Karpas-422 (cell line): Measurements from ENCODE around the gene ZNF708. TPM values are rescaled to one million over a fixed set of nuclear protein-coding genes. Genes with fewer than 3 reads are reported as not detected.
"Not testable (repeated sequence)": the region's sequence is repeated elsewhere in the genome, so short reads cannot be mapped to it uniquely, and the experiment has no call there.

Experiments
- DNase-seq: peaks from one replicate; pipeline ENCODE4 v3.0.0-alpha.2; 2015
- H2AFZ ChIP-seq: fragments of 200-600 bp; sonication (generic); 2 replicates; pipeline ENCODE4 v1.6.1; 2014; ENCODE audit warnings: antibody characterized with exemption, low read length, mixed read lengths
- H3K27ac ChIP-seq: fragments of 200-600 bp; sonication (generic); 2 replicates; pipeline ENCODE4 v1.5.1; 2014; ENCODE audit warnings: mild to moderate bottlenecking, low read length, moderate library complexity
- H3K27me3 ChIP-seq: fragments of 200-600 bp; sonication (generic); 2 replicates; pipeline ENCODE4 v1.6.1; 2014; ENCODE audit warnings: low read length, mixed read lengths
- H3K36me3 ChIP-seq: fragments of 200-600 bp; sonication (generic); 2 replicates; pipeline ENCODE4 v1.6.1; 2014; ENCODE audit warnings: low read length, mixed read lengths; ENCODE audit not compliant: insufficient read depth
- H3K4me1 ChIP-seq: fragments of 200-600 bp; sonication (generic); 2 replicates; pipeline ENCODE4 v1.6.1; 2014; ENCODE audit warnings: mild to moderate bottlenecking, low read length, mixed read lengths
- H3K4me2 ChIP-seq: fragments of 200-600 bp; sonication (generic); 2 replicates; pipeline ENCODE4 v1.6.1; 2014; ENCODE audit warnings: low read length, low read depth, mild to moderate bottlenecking; ENCODE audit not compliant: poor library complexity, severe bottlenecking
- H3K4me3 ChIP-seq: fragments of 200-600 bp; sonication (generic); 2 replicates; pipeline ENCODE4 v1.5.1; 2014; ENCODE audit warnings: mild to moderate bottlenecking, antibody characterized with exemption, low read length, mixed read lengths
- H3K79me2 ChIP-seq: fragments of 200-600 bp; sonication (generic); 2 replicates; pipeline ENCODE4 v1.6.1; 2014; ENCODE audit warnings: mild to moderate bottlenecking, low read length, mixed read lengths
- H3K9ac ChIP-seq: fragments of 200-600 bp; sonication (generic); 2 replicates; pipeline ENCODE4 v1.6.0; 2014; ENCODE audit warnings: low read length
- H3K9me2 ChIP-seq: fragments of 200-600 bp; sonication (generic), shearing (Covaris generic); replicated peaks from 2 replicates; pipeline ENCODE4 v1.6.0; 2014; ENCODE audit warnings: mild to moderate bottlenecking, low read length, moderate library complexity; ENCODE audit not compliant: insufficient read depth
- H3K9me3 ChIP-seq: fragments of 300-700, 200-600 bp; sonication (generic); 2 replicates; pipeline ENCODE4 v1.6.1; 2014; ENCODE audit warnings: low read length, mixed read lengths
- H4K20me1 ChIP-seq: fragments of 200-600 bp; sonication (generic); 2 replicates; pipeline ENCODE4 v1.6.1; 2014; ENCODE audit warnings: mild to moderate bottlenecking, antibody characterized with exemption, low read length, low read depth; ENCODE audit not compliant: insufficient read depth
- total RNA-seq: library from RNA; depleted of rRNA; stranded (reverse); fragments of >200 nt; shearing (Covaris generic); gene quantifications from 2 replicates; pipeline ENCODE4 v1.2.3, GENCODE V29; 2014; ENCODE audit warnings: low replicate concordance; rRNA removed

ZNF708 gene
- 17.9 and 60.8 TPM in 2 replicates for total RNA-seq

- DNase-seq = peak; percentile 97
- peak within 1 kb of the TSS; percentile 71 for H3K4me2 ChIP-seq
- H3K9me2 ChIP-seq = no peaks in the 10 kb centered on the region
- peaks cover 11% of the 10 kb centered on the region for H3K9me3 ChIP-seq
- peaks cover 11% of the 10 kb centered on the region for H3K4me1 ChIP-seq
- peaks cover 37% of the 10 kb centered on the region for H3K36me3 ChIP-seq
- peak within 1 kb of the TSS; percentile 86; the same call in 1 of the 2 replicates for H2AFZ ChIP-seq
- peaks cover 50% of the 10 kb centered on the region for H3K79me2 ChIP-seq
- H3K9ac ChIP-seq = peak within 1 kb of the TSS; percentile 99
- H3K27me3 ChIP-seq = no peaks in the 10 kb centered on the region
- H3K27ac ChIP-seq = peak within 1 kb of the TSS; percentile 80
- H3K4me3 ChIP-seq = peak within 1 kb of the TSS; percentile 98
- H4K20me1 ChIP-seq = no peaks in the 10 kb centered on the region
Observed at GRCh38 chr19:21328885-21329605, at the start of gene ZNF708. Gene ZNF708 (minus strand): TSS chr19:21329410. CDS start chr19:21329212, 198 bp downstream.

- peaks cover 69% of the 10 kb centered on the region for H3K36me3 ChIP-seq
- DNase-seq = no peak
Observed at GRCh38 chr19:21362291-21362690, 33.1 kb upstream of the ZNF708 start.

GRCh38 chr19:21358768-21359451, 29.7 kb upstream of the ZNF708 start, which contains the start of gene ZNF738:
Gene ZNF738 (plus strand): TSS chr19:21359000. CDS start chr19:21359141, 141 bp downstream.
- H4K20me1 ChIP-seq = no peaks in the 10 kb centered on the region
- no peaks in the 10 kb centered on the region for H3K27me3 ChIP-seq
- H3K4me1 ChIP-seq = peaks cover 4% of the 10 kb centered on the region; the same call in 1 of the 2 replicates
- peaks cover 44% of the 10 kb centered on the region for H3K79me2 ChIP-seq
- H3K9me2 ChIP-seq = no peaks in the 10 kb centered on the region
- H2AFZ ChIP-seq = peak within 1 kb of the TSS; percentile 72; the same call in 1 of the 2 replicates
- H3K4me3 ChIP-seq = peak within 1 kb of the TSS; percentile 98
- peak within 1 kb of the TSS; percentile 98 for H3K9ac ChIP-seq
- H3K36me3 ChIP-seq = peaks cover 37% of the 10 kb centered on the region
- DNase-seq = peak; percentile 98
- peaks cover 9% of the 10 kb centered on the region for H3K9me3 ChIP-seq
- peak within 1 kb of the TSS; percentile 93 for H3K4me2 ChIP-seq
- peak within 1 kb of the TSS; percentile 75 for H3K27ac ChIP-seq

More at GRCh38 chr19:21362291-21362690, 33.1 kb upstream of the ZNF708 start:
- Histone ChIP-seq H3K9me3 (peaks cover 18% of the 10 kb centered on the region), H4K20me1 (no peaks in the 10 kb centered on the region), H3K9me2 (no peaks in the 10 kb centered on the region), H3K9ac (no peak overlapping the region), H2AFZ (no peak overlapping the region), H3K27ac (no peak overlapping the region), H3K79me2 (peaks cover 70% of the 10 kb centered on the region), H3K4me3 (no peak overlapping the region), H3K4me2 (no peak overlapping the region), H3K4me1 (peaks cover 4% of the 10 kb centered on the region; the same call in 1 of the 2 replicates), H3K27me3 (no peaks in the 10 kb centered on the region)

GRCh38 chr19:21352830-21353229, 23.6 kb upstream of the ZNF708 start:
- H3K79me2 ChIP-seq = no peaks in the 10 kb centered on the region
- no peaks in the 10 kb centered on the region; the same call in 1 of the 2 replicates for H3K36me3 ChIP-seq
- no peak overlapping the region for H3K9ac ChIP-seq
- H3K4me3 ChIP-seq = no peak overlapping the region
- H4K20me1 ChIP-seq = no peaks in the 10 kb centered on the region
- H3K27me3 ChIP-seq = no peaks in the 10 kb centered on the region
- no peak overlapping the region for H2AFZ ChIP-seq
- no peaks in the 10 kb centered on the region for H3K4me1 ChIP-seq
- no peak overlapping the region for H3K27ac ChIP-seq
- no peak for DNase-seq
- no peaks in the 10 kb centered on the region; the same call in 1 of the 2 replicates for H3K9me3 ChIP-seq
- H3K4me2 ChIP-seq = no peak overlapping the region
- no peaks in the 10 kb centered on the region for H3K9me2 ChIP-seq

GRCh38 chr19:21344841-21345240, 15.6 kb upstream of the ZNF708 start:
- not testable (repeated sequence) for H3K27me3 ChIP-seq, H3K4me3 ChIP-seq, H3K9ac ChIP-seq, DNase-seq, H2AFZ ChIP-seq, H3K9me3 ChIP-seq, H3K79me2 ChIP-seq, H3K9me2 ChIP-seq, H3K36me3 ChIP-seq, H4K20me1 ChIP-seq, H3K27ac ChIP-seq, H3K4me1 ChIP-seq, H3K4me2 ChIP-seq

GRCh38 chr19:21335721-21336120, 6.5 kb upstream of the ZNF708 start:
- H3K36me3 ChIP-seq = no peaks in the 10 kb centered on the region
- no peak overlapping the region for H3K4me3 ChIP-seq
- no peaks in the 10 kb centered on the region for H4K20me1 ChIP-seq
- H3K9ac ChIP-seq = no peak overlapping the region
- H2AFZ ChIP-seq = no peak overlapping the region
- no peaks in the 10 kb centered on the region for H3K27me3 ChIP-seq
- peaks cover 22% of the 10 kb centered on the region for H3K9me3 ChIP-seq
- H3K9me2 ChIP-seq = no peaks in the 10 kb centered on the region
- peak; percentile 45 for DNase-seq
- H3K27ac ChIP-seq = no peak overlapping the region
- no peak overlapping the region for H3K4me2 ChIP-seq
- H3K79me2 ChIP-seq = no peaks in the 10 kb centered on the region
- no peaks in the 10 kb centered on the region for H3K4me1 ChIP-seq

- Histone ChIP-seq H2AFZ (no peak overlapping the region), H3K4me2 (peak overlapping the region; percentile 71), H3K9ac (peak overlapping the region; percentile 99), H3K9me2 (no peaks in the 10 kb centered on the region), H3K36me3 (peaks cover 40% of the 10 kb centered on the region), H3K27ac (peak overlapping the region; percentile 80), H3K4me1 (peaks cover 11% of the 10 kb centered on the region), H3K79me2 (peaks cover 57% of the 10 kb centered on the region), H4K20me1 (no peaks in the 10 kb centered on the region), H3K27me3 (no peaks in the 10 kb centered on the region), H3K9me3 (peaks cover 14% of the 10 kb centered on the region), H3K4me3 (peak overlapping the region; percentile 98)
- DNase-seq = peak; percentile 64
Observed at GRCh38 chr19:21328406-21328805, 804 bp downstream of the ZNF708 start.

- 0 out of 2 replicates have a peak overlapping the region, but pooled peaks have one; percentile 34 for H3K4me3 ChIP-seq
- peaks cover 57% of the 10 kb centered on the region for H3K36me3 ChIP-seq
- H2AFZ ChIP-seq = no peak overlapping the region
- H3K9me2 ChIP-seq = no peaks in the 10 kb centered on the region
- no peak overlapping the region for H3K9ac ChIP-seq
- H3K4me1 ChIP-seq = peaks cover 11% of the 10 kb centered on the region
- H3K27me3 ChIP-seq = no peaks in the 10 kb centered on the region
- no peaks in the 10 kb centered on the region for H4K20me1 ChIP-seq
- H3K4me2 ChIP-seq = no peak overlapping the region
- H3K79me2 ChIP-seq = peaks cover 79% of the 10 kb centered on the region
- peaks cover 20% of the 10 kb centered on the region for H3K9me3 ChIP-seq
- DNase-seq = no peak
- H3K27ac ChIP-seq = no peak overlapping the region
Observed at GRCh38 chr19:21326169-21326568, 3.0 kb downstream of the ZNF708 start.
